ENCODE data around the gene CPHXL2. TPM values are rescaled to one million over a fixed set of nuclear protein-coding genes. Genes with fewer than 3 reads are reported as not detected.
A peak's percentile ranks its signal among the peaks of the same experiment; 100 is the strongest.

The CPHXL2 gene
- total RNA-seq, 2 donors from 2014 or later: not detected

DNA sequence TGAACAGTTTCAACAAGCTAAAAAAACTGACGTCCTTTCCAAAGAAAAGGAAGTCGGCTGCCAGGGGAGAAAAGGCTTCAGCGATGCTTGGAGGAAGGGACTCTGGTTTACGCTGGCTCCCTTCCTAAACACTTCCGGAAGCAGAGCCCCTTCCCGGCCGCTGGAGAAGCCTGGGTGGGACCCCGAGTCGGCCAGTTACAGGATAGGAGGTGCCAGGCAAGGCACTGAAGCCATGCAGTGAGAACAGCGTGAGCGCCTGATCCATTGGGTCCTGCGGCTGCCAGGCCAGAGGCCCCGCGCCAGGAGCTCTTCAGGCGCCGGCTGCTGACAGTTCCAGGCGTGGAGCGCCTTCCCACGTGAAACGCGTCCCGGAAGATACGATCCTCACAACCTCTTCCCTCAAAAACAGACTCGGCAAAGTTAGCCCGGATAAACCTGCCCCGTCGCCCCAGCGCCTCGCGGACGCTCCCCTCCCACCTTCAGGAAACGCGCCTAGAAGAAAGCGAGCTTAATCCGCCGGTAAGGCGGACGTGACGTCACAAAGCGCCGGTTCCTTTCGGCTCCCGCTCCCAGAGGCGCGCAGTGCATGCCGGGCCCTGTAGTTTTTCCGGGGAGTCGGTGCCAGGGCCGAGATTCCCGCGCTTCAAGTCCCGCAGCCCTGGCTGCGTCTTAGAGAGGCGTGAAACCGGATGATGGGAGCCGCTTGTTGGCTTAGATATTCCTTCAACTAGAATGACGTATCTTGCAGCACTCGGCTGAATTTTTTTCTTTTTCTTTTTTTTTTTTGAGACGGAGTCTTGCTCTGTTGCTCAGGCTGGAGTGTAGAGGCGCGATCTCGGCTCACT lies 53.8 kb downstream of the CPHXL2 start, which contains the start of gene ADAT1:
Gene ADAT1, minus strand, starts transcription at position 521 of the 845 bp plus-strand sequence. CDS start 2,482 bp downstream, outside the sequence.
- Histone ChIP-seq H3K27me3 (no peaks in the 10 kb centered on the region), H3K4me1 (peaks cover 16% of the 10 kb centered on the region), H3K36me3 (no peaks in the 10 kb centered on the region), H3K27ac (peak within 1 kb of the TSS; percentile 97), H3K4me3 (peak within 1 kb of the TSS; percentile 93), H3K9ac (ENCODE audit: low read depth in 2 of 2, low read length in 2 of 2) (peak within 1 kb of the TSS; percentile 88 to 91), H3K9me3 (no peaks in the 10 kb centered on the region)
- DNase-seq: peak; percentile 99
- TF ChIP-seq CTCF (IDR thresholded peaks at IDR 0.05): no peak
- intact Hi-C loops (cut with DNase I): loop anchor here (10.0 kb wide), 1 partner anchor 148 kb away; no protein-coding TSS in a partner anchor

- Histone ChIP-seq H3K9ac (ENCODE audit: low read depth in 2 of 2, low read length in 2 of 2) (no peak overlapping the region), H3K9me3 (no peaks in the 10 kb centered on the region), H3K4me1 (peaks cover 16% of the 10 kb centered on the region), H3K4me3 (no peak overlapping the region), H3K27ac (no peak overlapping the region), H3K27me3 (no peaks in the 10 kb centered on the region), H3K36me3 (no peaks in the 10 kb centered on the region)
- intact Hi-C loops (cut with DNase I): loop anchor here (10.0 kb wide), 1 partner anchor 146 kb away; no protein-coding TSS in a partner anchor
- no peak for DNase-seq
- peak; percentile 39 for TF ChIP-seq CTCF (IDR thresholded peaks at IDR 0.05)
These were observed 55.7 kb downstream of the CPHXL2 start for GRCh38 chr16:75621170-75621477.

GRCh38 chr16:75620326-75621169 lies 56.3 kb downstream of the CPHXL2 start:
- DNase-seq: no peak
- H3K4me1 ChIP-seq: peaks cover 16% of the 10 kb centered on the region
- no peak overlapping the region for H3K4me3 ChIP-seq
- no peak for TF ChIP-seq CTCF (IDR thresholded peaks at IDR 0.05)
- H3K27ac ChIP-seq: no peak overlapping the region
- intact Hi-C loops (cut with DNase I): loop anchor here (10.0 kb wide), 1 partner anchor 146 kb away; no protein-coding TSS in a partner anchor
- H3K36me3 ChIP-seq: no peaks in the 10 kb centered on the region
- no peaks in the 10 kb centered on the region for H3K27me3 ChIP-seq
- no peaks in the 10 kb centered on the region for H3K9me3 ChIP-seq
- H3K9ac ChIP-seq (ENCODE audit: low read depth in 2 of 2, low read length in 2 of 2): no peak overlapping the region

DNA sequence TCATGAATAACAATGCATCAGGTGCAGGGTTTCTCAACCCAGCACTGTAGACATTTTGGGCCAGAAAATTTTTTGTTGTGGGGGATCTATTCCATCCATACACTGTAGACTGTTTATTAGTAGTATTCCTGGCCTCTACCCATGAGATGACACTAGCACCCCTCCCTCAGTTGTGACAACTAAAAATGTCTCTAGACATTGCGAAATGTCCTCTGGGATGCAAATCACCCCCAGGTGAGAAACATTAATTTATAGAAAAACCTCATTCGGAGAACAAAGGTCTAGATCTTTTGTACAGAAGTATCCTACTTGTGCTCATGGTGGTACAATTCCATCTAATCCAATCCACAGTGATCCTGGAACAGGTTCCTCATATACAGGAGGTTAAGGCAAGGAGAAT lies 58.0 kb downstream of the CPHXL2 start:
- intact Hi-C loops (cut with DNase I): no loop called here
- Histone ChIP-seq H3K36me3 (no peaks in the 10 kb centered on the region), H3K27ac (no peak overlapping the region), H3K9me3 (no peaks in the 10 kb centered on the region), H3K4me1 (peaks cover 16% of the 10 kb centered on the region), H3K4me3 (no peak overlapping the region), H3K27me3 (no peaks in the 10 kb centered on the region), H3K9ac (ENCODE audit: low read depth in 2 of 2, low read length in 2 of 2) (no peak overlapping the region)
- DNase-seq: no peak
- TF ChIP-seq CTCF (IDR thresholded peaks at IDR 0.05): no peak

GRCh38 chr16:75617121-75617520 lies 59.7 kb downstream of the CPHXL2 start:
- no peak for TF ChIP-seq CTCF (IDR thresholded peaks at IDR 0.05)
- no peaks in the 10 kb centered on the region for H3K9me3 ChIP-seq
- no peak overlapping the region for H3K27ac ChIP-seq
- no peaks in the 10 kb centered on the region for H3K27me3 ChIP-seq
- H3K9ac ChIP-seq (ENCODE audit: low read depth in 2 of 2, low read length in 2 of 2): peak overlapping the region in 1 of 2 donors; percentile 18
- H3K4me1 ChIP-seq: peaks cover 13% of the 10 kb centered on the region
- intact Hi-C loops (cut with DNase I): no loop called here
- no peak overlapping the region for H3K4me3 ChIP-seq
- DNase-seq: no peak
- H3K36me3 ChIP-seq: peaks cover 2% of the 10 kb centered on the region

Measured in colonic mucosa (tissue), 4 donors.